ENCODE results near the gene CDR2.
A peak's percentile ranks its signal among the peaks of the same experiment; 100 is the strongest.

The CDR2 gene

DNA sequence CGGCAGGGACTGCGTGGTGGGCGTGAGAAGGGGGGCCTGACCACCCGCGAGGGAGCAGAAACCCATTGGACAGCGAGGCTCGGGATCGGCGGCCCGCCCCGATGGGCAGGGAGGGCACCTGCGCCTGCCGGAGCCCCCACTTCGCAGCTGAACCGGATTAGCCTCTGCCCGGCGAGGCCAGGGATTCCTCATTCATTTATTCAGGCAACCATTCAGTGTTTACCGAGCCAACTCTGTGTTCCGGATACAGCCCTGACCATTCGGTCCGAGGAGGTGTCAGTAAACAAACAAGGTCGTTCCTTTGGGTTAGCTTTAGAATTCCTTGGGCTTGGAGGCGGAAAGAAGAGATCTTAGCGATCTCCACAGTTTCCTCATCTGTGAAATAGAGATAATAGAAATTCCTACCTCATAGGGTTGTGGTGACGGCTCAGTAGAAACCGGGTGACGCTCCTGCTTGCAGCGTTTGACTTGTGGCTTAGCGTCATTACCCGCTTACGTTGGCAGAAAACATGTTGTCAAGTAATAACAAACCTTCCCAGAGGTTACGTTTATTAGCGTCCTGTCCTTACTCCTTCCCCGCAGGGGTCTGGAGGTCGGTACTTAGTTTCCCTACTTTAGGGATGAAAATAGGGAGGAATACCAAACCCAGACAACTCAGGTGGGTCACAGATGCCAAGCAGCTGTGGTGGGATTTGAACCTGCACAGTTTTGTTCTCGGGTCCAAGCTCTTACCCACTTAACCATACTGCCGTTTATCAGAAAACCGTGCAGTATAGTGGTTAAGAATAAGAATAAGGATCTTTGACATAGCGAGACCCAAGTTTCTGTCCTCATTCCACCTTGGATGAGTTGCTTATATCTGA, 76.3 kb downstream of the CDR2 start:
- DNase-seq (ENCODE audit: low read depth) = peak; percentile 96
- no peak for TF ChIP-seq CTCF (conservative IDR thresholded peaks at IDR 0.05; ENCODE audit: low read depth, low read length)
- peak overlapping the region; percentile 92 for H3K4me3 ChIP-seq (ENCODE audit: low read depth, low read length)

DNA sequence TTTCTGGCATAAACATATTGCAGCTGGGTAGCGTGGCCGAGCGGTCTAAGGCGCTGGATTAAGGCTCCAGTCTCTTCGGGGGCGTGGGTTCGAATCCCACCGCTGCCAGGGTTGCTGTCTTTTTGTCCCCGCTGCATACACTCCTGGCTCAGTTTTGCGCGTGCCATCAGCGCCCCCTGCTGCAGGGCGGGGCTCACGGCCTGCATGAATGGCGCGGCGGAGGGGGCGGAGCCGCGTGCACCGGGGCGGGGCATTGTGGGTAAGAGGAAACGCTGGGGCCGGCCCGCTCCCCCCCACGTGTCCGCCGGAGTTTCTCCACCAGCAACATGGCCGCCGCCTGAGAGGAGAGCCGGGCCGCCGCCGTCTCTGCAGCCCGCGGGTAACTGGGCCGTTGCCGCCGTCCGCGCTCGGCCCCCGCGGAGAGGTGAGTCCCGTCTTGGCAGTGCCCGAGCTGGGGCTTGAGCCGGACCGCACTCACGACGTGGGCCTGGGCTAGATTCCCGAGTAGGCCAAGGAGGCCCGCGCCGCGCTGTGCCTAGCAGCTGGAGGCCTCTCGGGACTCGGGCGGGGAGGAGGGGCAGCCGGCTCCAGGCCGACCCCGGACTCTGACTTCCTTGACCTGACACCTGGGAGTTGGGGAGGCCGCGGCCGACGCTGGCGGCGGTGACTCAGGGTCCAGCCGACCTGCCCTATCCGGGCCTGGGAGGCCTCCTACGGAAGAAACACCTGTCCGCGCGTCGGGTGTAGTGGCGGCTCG, 77.1 kb downstream of the CDR2 start, which contains the start of gene POLR3E:
Gene POLR3E (plus strand): TSS at position 296 of the 757 bp plus-strand sequence. CDS start 5,560 bp downstream, outside the sequence.
- peak; percentile 75 for TF ChIP-seq CTCF (conservative IDR thresholded peaks at IDR 0.05; ENCODE audit: low read depth, low read length)
- peak within 1 kb of the TSS; percentile 92 for H3K4me3 ChIP-seq (ENCODE audit: low read depth, low read length)
- DNase-seq (ENCODE audit: low read depth) = peak; percentile 99

DNA sequence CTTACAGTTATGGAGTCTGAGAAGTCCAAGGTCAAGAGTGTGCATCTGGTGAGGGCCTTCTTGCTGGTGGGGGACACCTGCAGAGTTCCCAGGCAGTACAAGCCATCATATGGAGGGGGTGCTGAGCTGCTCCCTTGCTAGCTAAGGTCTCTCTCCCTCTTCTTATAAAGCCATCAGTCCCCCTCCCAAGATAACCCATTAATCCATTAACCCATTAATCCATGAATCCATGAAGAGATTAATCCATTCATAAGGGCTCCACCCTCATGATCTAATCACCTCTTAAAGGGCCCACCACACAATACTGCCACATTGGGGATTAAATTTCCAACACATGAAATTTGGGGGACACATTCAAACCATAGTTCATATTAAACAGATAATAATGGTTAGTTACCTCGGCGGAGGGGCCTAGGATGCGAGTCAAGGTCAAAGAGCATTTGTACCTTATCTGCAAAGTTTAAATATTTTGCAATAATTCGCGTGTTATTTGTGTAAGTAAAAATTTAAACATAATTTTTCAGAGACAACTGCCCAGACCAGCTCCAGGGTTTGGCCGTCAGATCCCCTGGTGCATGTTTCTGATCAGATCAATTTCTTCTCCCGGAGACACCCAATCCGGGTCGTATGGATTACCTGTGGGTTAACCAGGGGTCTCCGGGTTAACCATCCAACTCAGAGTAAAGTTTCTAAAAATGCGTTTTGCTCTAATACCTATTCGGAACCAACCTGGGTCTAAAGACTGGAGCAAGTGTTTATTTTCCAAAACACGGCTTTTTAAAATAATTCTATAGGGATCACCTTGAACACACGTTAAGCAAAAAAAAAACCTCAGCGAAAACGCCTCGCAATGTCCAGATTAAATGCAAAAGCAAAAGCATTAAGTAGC, 78.0 kb downstream of the CDR2 start:
- no peak for TF ChIP-seq CTCF (conservative IDR thresholded peaks at IDR 0.05; ENCODE audit: low read depth, low read length)
- DNase-seq (ENCODE audit: low read depth) = no peak
- peak overlapping the region; percentile 92 for H3K4me3 ChIP-seq (ENCODE audit: low read depth, low read length)

Measured in choroid plexus epithelial cell (primary cell).